Gastroesophageal sphincter (tissue), 3 donors: Measurements from ENCODE around the gene STARD10.

Experiments used
- EP300 ChIP-seq: sonication (generic); formaldehyde crosslinking; IDR thresholded peaks from one replicate; pipeline ENCODE4 v1.6.1; 2017; ENCODE audit warnings: antibody characterized with exemption, mild to moderate bottlenecking
- POLR2A ChIP-seq, 2 donors: fragments of 450-650 bp; IDR thresholded peaks; one replicate each; pipeline ENCODE4 v1.6.1; 2017; ENCODE audit warnings: antibody characterized with exemption in 2 of 2, mild to moderate bottlenecking in 2 of 2, moderate library complexity in 1 of 2
- TF ChIP-seq, protein P1 (sequence below), 4 experiments: fragments of 200-600 bp in 2 of 4; fragments of 450-650 bp in 2 of 4; sonication (generic) in 1 of 4; IDR thresholded peaks; one replicate each; pipeline ENCODE4 v1.5.1; 2017 to 2019; ENCODE audit warnings: antibody characterized with exemption in 4 of 4, mild to moderate bottlenecking in 2 of 4, moderate library complexity in 2 of 4

DNA sequence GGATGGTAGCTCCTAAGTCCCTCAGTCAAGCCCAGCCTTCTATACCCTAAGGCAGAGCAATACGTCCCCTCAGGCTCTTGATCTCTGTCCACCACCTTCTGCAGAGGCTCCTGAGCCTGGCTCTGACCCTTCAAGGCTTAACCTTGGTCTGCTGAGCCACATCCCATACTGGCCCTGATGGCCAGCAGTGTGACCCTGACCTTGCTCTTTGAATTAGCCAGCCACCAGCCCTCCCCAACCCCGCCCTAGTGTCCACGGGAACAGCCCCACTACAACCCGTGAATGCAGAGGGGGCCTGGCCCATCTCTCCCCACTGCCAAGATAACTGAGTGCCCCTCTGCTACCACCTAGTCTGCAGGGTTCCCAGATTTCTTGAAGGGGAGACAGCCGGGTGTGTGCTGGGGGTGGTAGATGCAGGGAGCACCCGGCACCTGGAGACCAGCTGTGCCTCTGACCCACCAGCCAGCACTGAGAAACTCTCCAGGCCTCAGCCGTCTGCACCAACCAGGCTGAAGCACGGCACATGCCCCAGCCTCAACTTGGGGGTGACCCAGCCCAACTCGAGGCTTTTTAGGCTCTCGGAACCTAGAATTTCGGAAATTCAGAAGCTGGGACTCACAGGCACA is 47.8 kb downstream of the STARD10 start:
- TF ChIP-seq POLR2A (IDR thresholded peaks at IDR 0.05) (no peak), EP300 (no peak)
- TF ChIP-seq, protein P1, sequence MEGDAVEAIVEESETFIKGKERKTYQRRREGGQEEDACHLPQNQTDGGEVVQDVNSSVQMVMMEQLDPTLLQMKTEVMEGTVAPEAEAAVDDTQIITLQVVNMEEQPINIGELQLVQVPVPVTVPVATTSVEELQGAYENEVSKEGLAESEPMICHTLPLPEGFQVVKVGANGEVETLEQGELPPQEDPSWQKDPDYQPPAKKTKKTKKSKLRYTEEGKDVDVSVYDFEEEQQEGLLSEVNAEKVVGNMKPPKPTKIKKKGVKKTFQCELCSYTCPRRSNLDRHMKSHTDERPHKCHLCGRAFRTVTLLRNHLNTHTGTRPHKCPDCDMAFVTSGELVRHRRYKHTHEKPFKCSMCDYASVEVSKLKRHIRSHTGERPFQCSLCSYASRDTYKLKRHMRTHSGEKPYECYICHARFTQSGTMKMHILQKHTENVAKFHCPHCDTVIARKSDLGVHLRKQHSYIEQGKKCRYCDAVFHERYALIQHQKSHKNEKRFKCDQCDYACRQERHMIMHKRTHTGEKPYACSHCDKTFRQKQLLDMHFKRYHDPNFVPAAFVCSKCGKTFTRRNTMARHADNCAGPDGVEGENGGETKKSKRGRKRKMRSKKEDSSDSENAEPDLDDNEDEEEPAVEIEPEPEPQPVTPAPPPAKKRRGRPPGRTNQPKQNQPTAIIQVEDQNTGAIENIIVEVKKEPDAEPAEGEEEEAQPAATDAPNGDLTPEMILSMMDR (IDR thresholded peaks at IDR 0.05): no peak
